Activated CD4-positive, CD25-positive, alpha-beta regulatory T cell (primary cell): Measurements from ENCODE around the gene PLPP3.

ENCODE experiments used
- DNase-seq, 4 experiments: peaks; one replicate each; lab custom pipeline; 2025; lab: John Stamatoyannopoulos, UW

Gene PLPP3

DNA sequence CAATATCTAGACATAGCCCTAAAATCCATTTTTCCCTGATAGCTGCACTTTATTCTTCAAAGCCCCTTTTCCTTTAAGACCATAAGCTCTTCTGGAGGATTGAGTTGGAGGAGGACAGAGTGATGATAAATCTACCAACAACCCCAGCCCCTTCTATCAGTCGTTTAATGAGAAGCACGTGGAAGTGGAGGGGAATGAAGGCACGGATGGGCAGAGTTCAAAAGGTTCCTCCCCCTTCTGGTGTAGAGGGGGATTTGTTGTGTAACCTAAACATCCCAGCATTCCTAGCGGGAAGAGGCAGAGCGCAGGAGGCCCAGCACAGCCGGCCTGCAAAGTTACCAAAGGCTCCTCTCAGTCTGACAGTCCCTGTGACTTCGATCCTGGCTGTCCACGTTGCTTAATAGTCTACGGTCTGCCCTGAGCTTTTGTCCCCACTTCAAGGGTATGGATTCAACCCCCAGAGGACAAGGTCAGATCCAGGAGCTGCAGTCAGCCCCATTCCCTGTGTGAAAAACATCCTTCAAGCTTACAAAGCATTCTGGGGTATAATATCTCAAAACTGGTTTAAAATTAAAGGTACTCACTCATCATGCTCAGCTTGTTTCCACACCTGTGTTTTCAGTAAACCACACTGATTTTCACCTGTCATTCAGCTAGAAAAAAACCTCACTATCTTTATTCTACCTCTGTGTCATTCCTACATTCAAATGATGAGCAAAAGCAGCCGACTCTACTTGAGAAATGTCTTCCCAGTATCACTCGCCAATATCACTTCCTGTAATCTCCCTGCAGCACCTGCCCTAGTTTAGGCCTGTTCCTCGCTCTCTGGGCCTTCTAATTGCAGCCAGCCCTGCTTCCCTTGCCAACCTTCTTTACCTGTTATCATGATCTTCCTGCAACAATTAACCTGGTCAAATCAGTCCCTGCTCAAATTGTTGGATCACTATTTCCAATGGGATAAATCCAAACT, 117.9 kb downstream of the PLPP3 start:
- DNase-seq = no peak

DNA sequence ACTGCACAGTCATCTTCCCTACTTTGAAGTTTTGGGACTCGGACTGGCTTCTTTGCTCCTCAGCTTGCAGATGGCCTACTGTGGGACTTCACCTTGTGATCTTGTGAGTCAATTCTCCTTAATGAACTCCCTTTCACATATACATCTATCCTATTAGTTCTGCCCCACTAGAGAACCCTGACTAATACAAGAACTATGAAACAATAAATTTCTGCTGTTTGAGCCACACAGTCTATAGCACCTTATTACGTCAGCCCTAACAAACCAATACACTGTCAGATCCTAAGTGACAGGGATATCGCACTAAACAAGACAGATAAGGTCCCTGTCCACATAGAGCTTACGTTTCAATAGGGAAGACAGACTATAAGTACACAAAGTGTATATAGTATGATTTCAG, 120.1 kb downstream of the PLPP3 start:
- no peak for DNase-seq

- DNase-seq = no peak
Observed at GRCh38 chr1:56457756-56458375, 121.5 kb downstream of the PLPP3 start.

DNA sequence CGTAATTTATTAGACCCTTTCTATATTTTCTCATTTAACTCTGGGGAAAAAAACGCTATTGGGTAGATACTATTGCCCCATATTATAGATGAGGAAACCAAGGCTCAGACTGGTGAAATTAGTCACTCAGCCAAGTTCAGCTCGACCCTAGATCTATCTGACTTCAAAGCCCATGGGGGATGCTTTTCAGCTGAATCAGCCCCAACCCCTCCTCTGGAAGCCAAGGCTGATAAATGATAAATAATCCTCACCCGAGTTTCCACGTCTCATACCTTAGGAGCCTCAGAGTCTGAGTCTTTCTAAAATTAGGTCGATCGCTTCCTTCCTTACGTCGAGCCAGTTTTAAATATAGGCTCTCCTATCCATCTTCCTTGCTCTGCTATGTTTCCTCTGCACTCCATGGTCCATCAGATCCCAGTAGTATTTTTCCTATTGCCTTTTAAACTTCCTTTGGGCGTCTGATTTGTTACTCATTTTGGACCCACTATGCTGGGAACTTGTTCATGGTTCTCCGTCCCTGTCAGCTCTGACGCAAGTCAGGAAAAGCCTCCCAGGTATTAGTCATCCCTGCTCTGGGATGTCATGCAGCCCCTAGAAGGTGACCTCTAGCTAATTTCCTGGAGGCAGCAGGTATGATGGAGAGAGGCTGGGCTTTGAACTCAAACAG, 122.8 kb downstream of the PLPP3 start:
- no peak for DNase-seq

GRCh38 chr1:56453417-56454078, 125.8 kb downstream of the PLPP3 start:
- DNase-seq = no peak

DNA sequence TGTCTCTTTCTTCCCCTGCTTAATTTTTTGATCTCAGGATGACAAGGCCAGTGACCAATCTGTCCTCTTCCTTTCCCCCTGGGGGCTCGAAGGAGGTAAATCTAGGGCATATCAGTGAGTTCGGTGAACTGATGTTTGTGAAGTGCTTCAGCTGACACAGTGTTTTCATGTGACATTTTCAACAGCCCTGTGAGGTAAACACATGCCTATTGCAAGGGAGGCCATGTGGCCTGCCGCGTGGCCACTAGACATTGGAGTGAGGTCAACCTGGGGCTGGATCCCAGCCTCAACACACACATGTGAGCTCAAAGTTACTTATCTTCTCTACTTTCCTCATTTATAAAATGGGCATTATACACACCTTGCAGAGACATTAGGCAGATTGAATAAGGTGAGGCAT, 126.3 kb downstream of the PLPP3 start:
- no peak for DNase-seq

DNA sequence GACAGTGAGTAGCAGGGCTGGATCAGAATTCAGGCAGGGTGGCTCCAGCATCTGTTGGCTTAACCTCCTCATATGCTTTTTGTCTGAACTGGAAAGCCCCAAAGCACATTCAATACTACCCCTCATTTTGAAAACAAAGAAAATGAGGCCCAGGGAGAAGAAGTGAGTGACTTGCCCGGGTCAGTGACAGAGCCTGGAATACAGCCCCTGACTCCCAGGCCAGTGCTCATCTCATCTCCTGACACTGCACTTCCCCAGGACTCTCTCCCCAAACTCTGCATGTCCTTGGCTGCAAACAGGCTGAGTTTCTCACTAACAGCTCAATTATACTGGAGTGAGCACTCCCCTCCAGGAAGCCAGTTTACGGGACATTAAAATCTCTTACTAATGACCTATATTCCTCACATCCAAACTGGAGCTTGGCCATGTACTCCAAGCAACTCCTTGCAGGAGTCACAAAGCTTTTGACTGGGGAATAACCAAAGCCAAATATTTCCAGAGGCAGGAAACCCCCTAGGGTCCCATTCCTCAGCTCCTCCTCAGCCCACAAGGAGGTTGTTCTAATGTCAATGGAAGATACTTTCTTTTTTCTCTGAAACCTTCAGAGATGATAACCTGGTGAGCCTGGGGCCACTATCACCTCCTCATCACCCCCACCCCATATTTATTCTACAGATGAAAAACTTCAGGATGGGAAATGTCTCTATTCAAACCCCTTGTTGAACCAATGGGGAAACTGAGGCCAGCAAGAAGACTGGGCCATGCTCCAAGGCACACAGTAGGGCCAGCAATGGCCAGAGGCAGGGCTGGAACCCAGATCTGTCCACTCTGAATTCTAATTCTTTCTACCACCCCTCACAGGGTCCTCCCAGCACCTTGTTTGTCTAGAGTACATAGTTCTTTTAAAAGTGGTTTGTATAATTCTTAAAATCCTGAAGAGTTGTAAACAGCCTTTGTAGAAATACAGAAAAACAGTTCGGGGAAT, 127.0 kb downstream of the PLPP3 start:
- no peak for DNase-seq

- no peak for DNase-seq
Observed at GRCh38 chr1:56451491-56451890, 127.9 kb downstream of the PLPP3 start.

- DNase-seq = no peak
Observed at GRCh38 chr1:56450004-56450666, 129.2 kb downstream of the PLPP3 start.

DNA sequence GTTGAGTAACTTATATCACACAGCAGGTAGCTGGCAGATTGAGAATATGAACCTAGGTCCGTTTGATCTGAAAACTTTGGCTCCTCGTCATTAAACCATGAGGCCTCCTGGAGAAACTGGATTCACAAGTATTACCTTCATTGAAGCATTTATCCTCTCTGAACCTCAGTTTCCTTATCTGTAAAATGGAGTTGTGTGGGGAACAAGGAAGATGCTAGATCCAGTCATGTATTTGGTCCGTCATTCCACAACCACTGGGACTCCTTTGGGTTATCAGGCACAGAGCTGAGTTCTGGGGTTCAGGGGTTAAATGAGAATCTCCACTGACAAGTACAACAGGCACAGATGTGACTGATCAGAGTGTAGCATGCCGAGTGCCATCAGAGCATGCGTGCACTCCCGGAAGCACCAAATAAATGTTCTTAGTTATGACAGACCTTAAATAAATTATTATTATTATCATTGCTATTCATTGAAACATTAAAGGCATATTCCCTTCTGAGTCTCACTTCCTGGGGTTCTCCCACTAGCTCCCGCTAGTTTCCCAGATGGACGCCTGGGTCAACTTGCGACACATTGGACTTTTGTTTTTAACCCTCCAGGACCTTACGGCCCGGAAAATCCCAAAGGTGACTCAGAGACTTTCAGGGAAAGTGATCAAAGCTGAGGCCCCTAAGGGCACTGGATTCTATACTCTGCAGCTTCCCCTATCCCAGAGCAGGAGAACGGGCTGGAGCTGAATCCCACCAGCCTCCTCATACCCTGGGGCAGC, 130.6 kb downstream of the PLPP3 start:
- no peak for DNase-seq

GRCh38 chr1:56447823-56448222, 131.5 kb downstream of the PLPP3 start:
- no peak for DNase-seq

GRCh38 chr1:56446531-56447098, 132.7 kb downstream of the PLPP3 start:
- no peak for DNase-seq

- DNase-seq = no peak
Observed at GRCh38 chr1:56444960-56445646, 134.3 kb downstream of the PLPP3 start.
